Panc1 (cell line): ENCODE results near the gene CHST15. TPM values are rescaled to one million over a fixed set of nuclear protein-coding genes. Genes with fewer than 3 reads are reported as not detected.

Experiments
- ATAC-seq: fragments of 200-7000 bp; cut with Tn5 transposase; 2 replicates; pipeline ENCODE4 v1.9.1; 2020; ENCODE audit warnings: mild to moderate bottlenecking, moderate library complexity
- BruUV-seq: library from RNA; stranded (reverse); fragments of 400-500 nt; replicated peaks from 2 replicates; lab custom pipeline; 2021; lab: Mats Ljungman, UMichigan
- CTCF ChIA-PET: fragments of 300-600 bp; sonication (Branson Sonifier 250); formaldehyde crosslinking; loops from one replicate; lab custom pipeline; 2022; ENCODE audit warnings: antibody characterized with exemption; lab: Charles Lee
- POLR2A ChIA-PET: fragments of 300-600 bp; sonication (Branson Sonifier 250); formaldehyde crosslinking; loops from one replicate; lab custom pipeline; 2022; ENCODE audit warnings: antibody characterized with exemption; lab: Charles Lee
- DNase-seq: peaks from one replicate; pipeline ENCODE4 v3.0.0-alpha.2; 2010; ENCODE audit warnings: low read depth, low spot score
- H3K27ac ChIP-seq: 2 replicates; pipeline ENCODE4 v1.5.1; 2011; ENCODE audit warnings: mild to moderate bottlenecking, low read length, inconsistent platforms
- H3K27me3 ChIP-seq: fragments of 200-500 bp; sonication (Bioruptor generic); 2 replicates; pipeline ENCODE4 v1.6.0; 2014; ENCODE audit warnings: low read length, inconsistent platforms; ENCODE audit not compliant: control insufficient read depth, insufficient read depth
- H3K36me3 ChIP-seq: fragments of 200-500 bp; sonication (Bioruptor generic); 2 replicates; pipeline ENCODE4 v1.5.1; 2014; ENCODE audit warnings: inconsistent platforms, mild to moderate bottlenecking, low read length, moderate library complexity; ENCODE audit not compliant: control insufficient read depth, insufficient read depth
- H3K4me1 ChIP-seq: 2 replicates; pipeline ENCODE4 v1.5.1; 2011; ENCODE audit warnings: inconsistent platforms, mild to moderate bottlenecking, low read length, moderate library complexity; ENCODE audit not compliant: control insufficient read depth, insufficient read depth
- H3K4me3 ChIP-seq, 2 experiments: 2 replicates each; pipeline ENCODE4 v1.5.1; 2011 to 2012; ENCODE audit warnings: low read depth in 2 of 2, low read length in 2 of 2, mild to moderate bottlenecking in 2 of 2, inconsistent platforms in 1 of 2, moderate library complexity in 1 of 2
- H3K9me3 ChIP-seq: fragments of 200-500 bp; sonication (Bioruptor generic); 2 replicates; pipeline ENCODE4 v1.5.1; 2014; ENCODE audit warnings: low read depth, mild to moderate bottlenecking, inconsistent platforms, low read length, moderate library complexity; ENCODE audit not compliant: control insufficient read depth, insufficient read depth
- CTCF ChIP-seq: fragments of 450-650 bp; IDR thresholded peaks from 2 replicates; pipeline ENCODE4 v1.5.1; 2017; ENCODE audit warnings: mild to moderate bottlenecking
- POLR2AphosphoS5 ChIP-seq: IDR thresholded peaks from 2 replicates; pipeline ENCODE4 v1.6.1; 2012; ENCODE audit warnings: mild to moderate bottlenecking, low read depth, low read length, moderate library complexity
- SIN3A ChIP-seq: IDR thresholded peaks from 2 replicates; pipeline ENCODE4 v1.6.1; 2012; ENCODE audit warnings: low read depth, mild to moderate bottlenecking, low read length, moderate library complexity, borderline replicate concordance; ENCODE audit not compliant: insufficient read depth
- TCF7L2 ChIP-seq: IDR thresholded peaks from 2 replicates; pipeline ENCODE4 v1.6.1; 2011; ENCODE audit warnings: mild to moderate bottlenecking, low read depth, low read length, inconsistent platforms
- in situ Hi-C: cut with HindIII; loops from 2 replicates; pipeline ENCODE4 v1.10.0; 2016; ENCODE audit warnings: low sequenced_read_pairs, low pct_unique_long_range_greater_than_20kb
- intact Hi-C: fragments of 100-400 bp; cut with micrococcal nuclease; formaldehyde crosslinking; loops from one replicate; pipeline ENCODE4 v1.10.0; 2022; ENCODE audit not compliant: unreplicated experiment
- total RNA-seq: library from RNA; stranded (reverse); gene quantifications from one replicate; pipeline ENCODE4 v1.2.1, GENCODE V29; 2021; ENCODE audit not compliant: unreplicated experiment
- TF ChIP-seq, protein P1 (sequence below), 2 experiments: IDR thresholded peaks; 2 replicates each; pipeline ENCODE4 v1.6.1; 2011 to 2012; ENCODE audit warnings: low read depth in 2 of 2, control low read depth in 1 of 2, low read length in 1 of 2, mild to moderate bottlenecking in 1 of 2, moderate library complexity in 1 of 2; ENCODE audit not compliant: insufficient read depth in 1 of 2

CHST15 gene
- total RNA-seq, 1 experiment from 2014 or later, result 33.2 TPM

DNA sequence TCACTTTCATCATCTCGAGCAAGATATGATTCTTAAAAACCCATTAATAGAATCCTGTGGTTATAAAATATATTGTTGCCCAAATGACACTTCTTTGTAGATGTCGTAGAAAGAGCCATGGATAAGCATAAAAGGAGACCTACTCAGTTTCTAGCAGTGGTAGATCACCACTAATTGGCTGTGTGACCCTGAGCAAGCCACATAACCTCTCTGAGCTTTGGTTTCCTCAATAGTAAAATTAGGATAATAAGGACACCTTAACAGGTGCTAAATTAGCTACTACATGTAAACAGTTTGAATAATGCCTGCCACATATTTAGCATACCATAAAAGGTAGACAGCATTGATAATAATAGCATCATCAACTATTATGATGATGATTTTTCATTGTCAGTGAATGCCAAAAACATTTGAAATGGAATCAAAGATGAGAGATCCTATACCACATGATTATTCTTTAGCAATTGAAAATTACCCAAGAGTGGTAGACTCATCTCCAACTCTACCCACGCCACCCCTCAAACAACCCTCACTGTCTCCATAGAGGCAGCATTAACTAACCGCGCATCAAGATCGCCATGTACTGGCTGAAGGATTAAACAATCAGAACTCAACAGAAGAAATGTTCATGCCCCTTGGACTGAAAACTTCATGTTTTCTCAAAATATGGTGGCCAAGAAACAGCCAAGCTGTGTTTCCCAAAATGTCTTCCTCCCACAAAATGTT, 45.8 kb downstream of the CHST15 start:
- no TSS peak for BruUV-seq
- no peak overlapping the region for H3K27ac ChIP-seq
- no peak overlapping the region for H3K4me3 ChIP-seq
- no peaks in the 10 kb centered on the region for H3K27me3 ChIP-seq
- intact Hi-C loops, result no loop called here
- no peaks in the 10 kb centered on the region for H3K36me3 ChIP-seq
- no peaks in the 10 kb centered on the region for H3K9me3 ChIP-seq
- CTCF ChIA-PET, result no interaction called here
- in situ Hi-C loops, result no loop called here
- ATAC-seq (no peak), DNase-seq (no peak)
- no peaks in the 10 kb centered on the region for H3K4me1 ChIP-seq
- TF ChIP-seq SIN3A (no peak), TCF7L2 (no peak), CTCF (no peak), POLR2AphosphoS5 (no peak)
- TF ChIP-seq, protein P1, sequence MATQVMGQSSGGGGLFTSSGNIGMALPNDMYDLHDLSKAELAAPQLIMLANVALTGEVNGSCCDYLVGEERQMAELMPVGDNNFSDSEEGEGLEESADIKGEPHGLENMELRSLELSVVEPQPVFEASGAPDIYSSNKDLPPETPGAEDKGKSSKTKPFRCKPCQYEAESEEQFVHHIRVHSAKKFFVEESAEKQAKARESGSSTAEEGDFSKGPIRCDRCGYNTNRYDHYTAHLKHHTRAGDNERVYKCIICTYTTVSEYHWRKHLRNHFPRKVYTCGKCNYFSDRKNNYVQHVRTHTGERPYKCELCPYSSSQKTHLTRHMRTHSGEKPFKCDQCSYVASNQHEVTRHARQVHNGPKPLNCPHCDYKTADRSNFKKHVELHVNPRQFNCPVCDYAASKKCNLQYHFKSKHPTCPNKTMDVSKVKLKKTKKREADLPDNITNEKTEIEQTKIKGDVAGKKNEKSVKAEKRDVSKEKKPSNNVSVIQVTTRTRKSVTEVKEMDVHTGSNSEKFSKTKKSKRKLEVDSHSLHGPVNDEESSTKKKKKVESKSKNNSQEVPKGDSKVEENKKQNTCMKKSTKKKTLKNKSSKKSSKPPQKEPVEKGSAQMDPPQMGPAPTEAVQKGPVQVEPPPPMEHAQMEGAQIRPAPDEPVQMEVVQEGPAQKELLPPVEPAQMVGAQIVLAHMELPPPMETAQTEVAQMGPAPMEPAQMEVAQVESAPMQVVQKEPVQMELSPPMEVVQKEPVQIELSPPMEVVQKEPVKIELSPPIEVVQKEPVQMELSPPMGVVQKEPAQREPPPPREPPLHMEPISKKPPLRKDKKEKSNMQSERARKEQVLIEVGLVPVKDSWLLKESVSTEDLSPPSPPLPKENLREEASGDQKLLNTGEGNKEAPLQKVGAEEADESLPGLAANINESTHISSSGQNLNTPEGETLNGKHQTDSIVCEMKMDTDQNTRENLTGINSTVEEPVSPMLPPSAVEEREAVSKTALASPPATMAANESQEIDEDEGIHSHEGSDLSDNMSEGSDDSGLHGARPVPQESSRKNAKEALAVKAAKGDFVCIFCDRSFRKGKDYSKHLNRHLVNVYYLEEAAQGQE (IDR thresholded peaks at IDR 0.05; ENCODE audit: insufficient read depth in 1 of 2, low read depth in 2 of 2, low read length in 1 of 2), result no peak
- POLR2A ChIA-PET, result no interaction called here

GRCh38 chr10:124045801-124046355, 47.5 kb downstream of the CHST15 start:
- no peak for ATAC-seq
- in situ Hi-C loops (no loop called here), intact Hi-C loops (no loop called here)
- Histone ChIP-seq H3K36me3 (no peaks in the 10 kb centered on the region), H3K9me3 (no peaks in the 10 kb centered on the region), H3K27me3 (no peaks in the 10 kb centered on the region), H3K4me1 (no peaks in the 10 kb centered on the region), H3K4me3 (no peak overlapping the region), H3K27ac (no peak overlapping the region)
- no TSS peak for BruUV-seq
- no peak for DNase-seq
- CTCF ChIA-PET, result no interaction called here
- TF ChIP-seq, protein P1 (IDR thresholded peaks at IDR 0.05; ENCODE audit: insufficient read depth in 1 of 2, low read depth in 2 of 2, low read length in 1 of 2), result no peak
- no peak for TF ChIP-seq POLR2AphosphoS5
- TF ChIP-seq CTCF, result no peak
- no peak for TF ChIP-seq SIN3A
- TF ChIP-seq TCF7L2, result no peak
- POLR2A ChIA-PET, result interaction anchor here (0.6 kb wide), 1 partner anchor 372 kb away, joined by 3 read pairs; no protein-coding TSS in a partner anchor
